ENCODE measurements around the gene PIK3CG.
"Not testable (repeated sequence)": the region's sequence is repeated elsewhere in the genome, so short reads cannot be mapped to it uniquely, and the experiment has no call there.

Gene PIK3CG

DNA sequence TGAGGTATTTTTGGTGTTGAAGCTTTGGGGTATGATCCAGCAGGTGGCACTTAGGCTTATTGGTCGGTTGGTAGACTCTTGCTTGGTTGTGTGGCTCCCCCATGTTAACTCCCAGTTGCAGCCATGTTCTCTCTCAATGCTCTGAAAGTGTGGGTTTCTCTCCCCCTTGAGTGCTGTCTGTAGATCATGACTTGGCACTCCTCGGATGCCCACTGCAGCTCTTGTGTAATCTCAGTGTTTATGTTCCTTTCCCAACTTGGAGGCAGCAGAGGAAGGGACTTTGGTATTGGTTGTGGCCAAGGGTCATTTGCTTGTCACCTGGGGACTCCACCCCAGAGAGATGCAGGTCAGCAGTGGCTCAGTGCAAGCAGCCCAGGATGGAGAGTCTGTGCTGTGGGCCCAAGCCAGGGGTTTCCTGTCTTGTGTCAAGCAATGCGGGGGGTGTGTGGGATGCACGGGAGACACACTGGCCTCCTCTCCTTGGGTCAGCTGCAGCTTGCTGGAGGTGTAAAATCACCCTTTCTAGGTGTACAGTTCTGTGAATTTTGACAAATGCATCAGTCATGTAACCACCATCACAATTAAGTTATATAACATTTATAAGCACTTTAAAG, 36.9 kb downstream of the PIK3CG start:
- Histone ChIP-seq H3K27ac (ENCODE audit: low read depth, low read length) (no peak overlapping the region), H3K4me1 (ENCODE audit: control insufficient read depth in 5 of 5, insufficient read depth in 5 of 5, low read length in 5 of 5) (peaks cover 0 to 6% (median 0%) of the 10 kb centered on the region in 5 donors), H3K4me3 (ENCODE audit: low read depth in 1 of 5, low read length in 5 of 5) (no peak overlapping the region), H3K9me3 (ENCODE audit: control insufficient read depth in 5 of 5, low read length in 5 of 5) (no peaks in the 10 kb centered on the region), H3K9ac (ENCODE audit: low read length in 5 of 5) (no peak overlapping the region), H3K27me3 (ENCODE audit: control insufficient read depth in 5 of 5, insufficient read depth in 4 of 5, low read length in 5 of 5) (no peaks in the 10 kb centered on the region), H3K36me3 (ENCODE audit: control insufficient read depth in 5 of 5, insufficient read depth in 5 of 5, low read length in 5 of 5) (peaks cover 0 to 10% (median 0%) of the 10 kb centered on the region in 5 donors)

DNA sequence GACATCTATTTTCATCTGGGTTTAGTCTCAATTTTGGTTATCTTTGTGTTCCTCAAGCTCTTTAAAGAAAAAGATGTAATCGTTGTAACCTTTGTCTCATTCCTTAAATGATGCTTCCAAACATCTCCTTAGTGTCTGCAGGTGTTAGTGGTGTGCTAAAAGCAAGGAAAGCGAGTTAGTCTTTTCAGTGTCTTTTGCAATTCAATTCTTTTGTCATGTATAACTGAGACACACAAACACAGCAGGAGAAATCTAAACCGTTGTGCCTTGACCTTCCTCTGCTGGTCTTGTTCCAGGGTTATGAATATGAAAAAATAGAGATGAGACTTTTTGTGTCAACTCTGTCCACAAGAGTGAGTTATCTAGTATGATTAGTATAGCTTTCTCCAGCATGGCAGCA, 40.7 kb downstream of the PIK3CG start:
- peaks cover 0 to 10% (median 0%) of the 10 kb centered on the region in 5 donors for H3K36me3 ChIP-seq (ENCODE audit: control insufficient read depth in 5 of 5, insufficient read depth in 5 of 5, low read length in 5 of 5)

DNA sequence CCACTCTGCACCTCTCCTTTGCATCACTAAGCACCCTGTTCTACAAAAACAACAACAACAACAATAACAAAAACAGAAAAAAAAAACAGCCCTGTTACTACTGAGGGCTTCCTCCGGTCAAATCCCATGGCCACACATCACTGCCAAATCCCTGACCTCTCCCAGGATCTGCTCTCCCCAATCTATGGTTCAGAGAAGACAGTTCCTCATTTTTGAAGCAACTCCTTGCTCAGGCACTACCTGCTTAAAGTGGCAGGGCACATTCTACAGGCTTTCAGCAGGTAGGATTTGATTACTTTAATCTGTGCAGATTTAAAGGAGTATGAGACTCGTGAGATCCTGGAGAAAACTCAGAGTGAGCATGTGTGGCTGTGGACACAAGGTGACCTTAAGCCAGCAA, 46.9 kb downstream of the PIK3CG start:
- Histone ChIP-seq H3K27ac (ENCODE audit: low read depth, low read length) (no peak overlapping the region), H3K9me3 (ENCODE audit: control insufficient read depth in 5 of 5, low read length in 5 of 5) (no peaks in the 10 kb centered on the region), H3K27me3 (ENCODE audit: control insufficient read depth in 5 of 5, insufficient read depth in 4 of 5, low read length in 5 of 5) (no peaks in the 10 kb centered on the region), H3K9ac (ENCODE audit: low read length in 5 of 5) (no peak overlapping the region), H3K4me3 (ENCODE audit: low read depth in 1 of 5, low read length in 5 of 5) (no peak overlapping the region), H3K4me1 (ENCODE audit: control insufficient read depth in 5 of 5, insufficient read depth in 5 of 5, low read length in 5 of 5) (peaks cover 0 to 2% (median 0%) of the 10 kb centered on the region in 5 donors), H3K36me3 (ENCODE audit: control insufficient read depth in 5 of 5, insufficient read depth in 5 of 5, low read length in 5 of 5) (no peaks in the 10 kb centered on the region)

More for the DNA sequence above, 40.7 kb downstream of the PIK3CG start:
- Histone ChIP-seq H3K9me3 (ENCODE audit: control insufficient read depth in 5 of 5, low read length in 5 of 5) (no peaks in the 10 kb centered on the region), H3K9ac (ENCODE audit: low read length in 5 of 5) (no peak overlapping the region), H3K4me1 (ENCODE audit: control insufficient read depth in 5 of 5, insufficient read depth in 5 of 5, low read length in 5 of 5) (peaks cover 0 to 6% (median 0%) of the 10 kb centered on the region in 5 donors), H3K27me3 (ENCODE audit: control insufficient read depth in 5 of 5, insufficient read depth in 4 of 5, low read length in 5 of 5) (no peaks in the 10 kb centered on the region), H3K27ac (ENCODE audit: low read depth, low read length) (no peak overlapping the region), H3K4me3 (ENCODE audit: low read depth in 1 of 5, low read length in 5 of 5) (no peak overlapping the region)

DNA sequence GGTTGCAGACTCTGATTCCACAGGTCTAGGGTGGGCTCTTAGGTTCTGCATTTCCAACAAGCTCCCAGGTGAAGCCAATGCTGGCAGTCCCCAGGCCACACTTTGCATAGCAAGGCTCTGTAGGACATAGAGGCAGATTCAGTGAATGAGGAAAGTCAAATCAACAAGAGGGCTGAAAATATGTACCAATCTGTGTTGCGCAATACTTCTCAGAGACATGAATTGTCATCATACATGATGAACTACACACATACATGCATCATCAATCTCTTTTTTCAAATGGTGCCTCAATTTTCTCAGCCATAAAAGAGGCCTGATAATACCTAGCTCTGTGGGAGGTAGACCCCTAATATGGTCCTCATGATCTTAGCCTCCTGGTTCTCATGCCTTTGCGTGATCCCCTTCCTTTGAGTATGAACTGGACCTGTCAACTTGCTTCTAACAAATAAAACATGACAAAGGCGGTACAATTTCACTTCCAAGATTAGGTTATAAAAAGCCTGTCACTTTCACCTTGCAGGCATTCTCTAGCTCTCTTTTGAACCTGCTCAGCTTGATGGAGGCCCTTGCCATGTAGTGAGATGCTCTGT, 49.0 kb downstream of the PIK3CG start:
- no peak overlapping the region for H3K9ac ChIP-seq (ENCODE audit: low read length in 5 of 5)
- peaks cover 0 to 2% (median 0%) of the 10 kb centered on the region in 5 donors for H3K4me1 ChIP-seq (ENCODE audit: control insufficient read depth in 5 of 5, insufficient read depth in 5 of 5, low read length in 5 of 5)
- no peak overlapping the region for H3K4me3 ChIP-seq (ENCODE audit: low read depth in 1 of 5, low read length in 5 of 5)
- H3K27me3 ChIP-seq (ENCODE audit: control insufficient read depth in 5 of 5, insufficient read depth in 4 of 5, low read length in 5 of 5), result no peaks in the 10 kb centered on the region
- no peaks in the 10 kb centered on the region for H3K36me3 ChIP-seq (ENCODE audit: control insufficient read depth in 5 of 5, insufficient read depth in 5 of 5, low read length in 5 of 5)
- H3K9me3 ChIP-seq (ENCODE audit: control insufficient read depth in 5 of 5, low read length in 5 of 5), result no peaks in the 10 kb centered on the region
- no peak overlapping the region for H3K27ac ChIP-seq (ENCODE audit: low read depth, low read length)

DNA sequence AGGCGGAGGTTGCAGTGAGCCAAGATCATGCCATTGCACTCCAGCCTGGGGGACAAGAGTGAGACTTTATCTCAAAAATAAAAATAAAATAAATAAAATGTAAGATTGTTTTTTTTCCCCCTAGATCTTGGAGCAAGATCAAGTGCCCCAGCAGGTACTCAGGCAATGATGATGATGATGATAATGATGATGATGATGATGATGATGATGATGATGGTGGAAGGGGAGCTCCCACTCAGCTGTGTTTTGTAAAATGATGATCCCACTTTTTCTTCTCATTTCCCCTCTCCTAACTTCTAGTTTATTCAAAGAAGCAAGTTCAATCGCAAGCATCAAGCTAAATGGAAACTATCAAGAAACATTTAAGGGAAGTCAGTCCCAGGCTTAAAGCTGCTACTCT, 50.3 kb downstream of the PIK3CG start:
- Histone ChIP-seq H3K27ac (ENCODE audit: low read depth, low read length) (no peak overlapping the region), H3K9me3 (ENCODE audit: control insufficient read depth in 5 of 5, low read length in 5 of 5) (no peaks in the 10 kb centered on the region), H3K4me3 (ENCODE audit: low read depth in 1 of 5, low read length in 5 of 5) (no peak overlapping the region), H3K4me1 (ENCODE audit: control insufficient read depth in 5 of 5, insufficient read depth in 5 of 5, low read length in 5 of 5) (peaks cover 0 to 2% (median 0%) of the 10 kb centered on the region in 5 donors), H3K27me3 (ENCODE audit: control insufficient read depth in 5 of 5, insufficient read depth in 4 of 5, low read length in 5 of 5) (no peaks in the 10 kb centered on the region), H3K36me3 (ENCODE audit: control insufficient read depth in 5 of 5, insufficient read depth in 5 of 5, low read length in 5 of 5) (no peaks in the 10 kb centered on the region), H3K9ac (ENCODE audit: low read length in 5 of 5) (no peak overlapping the region)

DNA sequence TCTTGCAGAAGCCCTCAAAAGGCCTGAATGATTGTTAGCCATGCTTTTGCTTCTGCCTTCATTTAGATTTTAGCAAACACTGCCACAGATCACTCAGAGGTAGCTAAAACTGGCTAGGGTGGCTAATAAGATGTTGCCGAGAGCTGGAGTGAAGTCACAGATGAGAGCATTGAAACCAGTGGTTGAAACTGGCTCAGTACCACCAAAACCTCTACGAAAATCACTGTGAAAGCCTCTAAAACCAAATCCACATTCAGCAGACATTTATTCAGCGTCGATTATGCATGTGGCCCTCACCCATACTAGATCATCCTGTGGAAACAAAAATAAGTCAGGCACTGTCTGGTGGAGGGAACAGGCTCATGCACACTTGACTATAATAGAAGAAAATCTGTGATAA, 50.8 kb downstream of the PIK3CG start:
- Histone ChIP-seq H3K4me3 (ENCODE audit: low read depth in 1 of 5, low read length in 5 of 5) (no peak overlapping the region), H3K36me3 (ENCODE audit: control insufficient read depth in 5 of 5, insufficient read depth in 5 of 5, low read length in 5 of 5) (no peaks in the 10 kb centered on the region), H3K4me1 (ENCODE audit: control insufficient read depth in 5 of 5, insufficient read depth in 5 of 5, low read length in 5 of 5) (peaks cover 0 to 2% (median 0%) of the 10 kb centered on the region in 5 donors), H3K9me3 (ENCODE audit: control insufficient read depth in 5 of 5, low read length in 5 of 5) (no peaks in the 10 kb centered on the region), H3K9ac (ENCODE audit: low read length in 5 of 5) (no peak overlapping the region), H3K27ac (ENCODE audit: low read depth, low read length) (no peak overlapping the region), H3K27me3 (ENCODE audit: control insufficient read depth in 5 of 5, insufficient read depth in 4 of 5, low read length in 5 of 5) (no peaks in the 10 kb centered on the region)

DNA sequence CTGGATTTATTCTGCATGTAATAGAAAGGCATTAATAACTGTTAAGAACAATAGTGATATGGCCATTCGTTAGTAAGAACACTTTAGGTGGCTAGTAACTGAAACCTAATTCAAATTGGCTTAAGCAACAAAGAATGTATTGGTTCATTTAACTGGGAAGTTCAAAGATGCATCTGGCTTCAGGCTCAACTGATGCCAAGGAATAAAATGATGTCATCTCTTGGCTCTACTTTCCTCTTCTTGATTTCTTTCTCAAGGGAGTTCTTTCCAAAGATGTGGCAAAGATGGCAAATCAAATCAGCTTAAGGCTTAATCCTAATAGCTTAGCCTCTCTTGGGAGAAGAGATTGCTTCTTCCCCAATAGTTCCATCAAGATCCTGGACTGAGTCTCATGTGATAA, 51.6 kb downstream of the PIK3CG start:
- no peaks in the 10 kb centered on the region for H3K36me3 ChIP-seq (ENCODE audit: control insufficient read depth in 5 of 5, insufficient read depth in 5 of 5, low read length in 5 of 5)
- peaks cover 0 to 2% (median 0%) of the 10 kb centered on the region in 5 donors for H3K4me1 ChIP-seq (ENCODE audit: control insufficient read depth in 5 of 5, insufficient read depth in 5 of 5, low read length in 5 of 5)
- no peaks in the 10 kb centered on the region for H3K27me3 ChIP-seq (ENCODE audit: control insufficient read depth in 5 of 5, insufficient read depth in 4 of 5, low read length in 5 of 5)
- H3K4me3 ChIP-seq (ENCODE audit: low read depth in 1 of 5, low read length in 5 of 5), result no peak overlapping the region
- no peaks in the 10 kb centered on the region for H3K9me3 ChIP-seq (ENCODE audit: control insufficient read depth in 5 of 5, low read length in 5 of 5)
- H3K9ac ChIP-seq (ENCODE audit: low read length in 5 of 5), result no peak overlapping the region
- no peak overlapping the region for H3K27ac ChIP-seq (ENCODE audit: low read depth, low read length)

DNA sequence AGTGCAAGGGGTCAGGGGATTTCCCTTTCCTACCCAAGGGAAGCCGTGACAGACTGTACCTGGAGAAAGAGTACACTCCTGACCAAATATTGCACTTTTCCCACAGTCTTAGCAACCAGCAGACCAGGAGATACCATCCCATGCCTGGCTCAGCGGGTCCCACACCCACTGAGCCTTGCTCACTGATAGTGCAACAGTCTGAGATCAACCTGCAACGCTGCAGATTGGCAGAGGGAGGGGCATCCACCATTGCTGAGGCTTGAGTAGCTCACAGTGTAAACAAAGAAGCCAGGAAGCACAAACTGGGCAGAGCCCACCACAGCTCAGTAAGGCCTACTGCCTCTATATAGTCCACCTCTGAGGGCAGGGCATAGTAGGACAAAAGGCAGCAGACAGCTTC, 53.9 kb downstream of the PIK3CG start:
- Histone ChIP-seq H3K36me3 (ENCODE audit: control insufficient read depth in 5 of 5, insufficient read depth in 5 of 5, low read length in 5 of 5) (no peaks in the 10 kb centered on the region), H3K4me3 (ENCODE audit: low read depth in 1 of 5, low read length in 5 of 5) (no peak overlapping the region), H3K4me1 (ENCODE audit: control insufficient read depth in 5 of 5, insufficient read depth in 5 of 5, low read length in 5 of 5) (peaks cover 0 to 2% (median 0%) of the 10 kb centered on the region in 5 donors), H3K27me3 (ENCODE audit: control insufficient read depth in 5 of 5, insufficient read depth in 4 of 5, low read length in 5 of 5) (no peaks in the 10 kb centered on the region), H3K9ac (ENCODE audit: low read length in 5 of 5) (no peak overlapping the region), H3K9me3 (ENCODE audit: control insufficient read depth in 5 of 5, low read length in 5 of 5) (no peaks in the 10 kb centered on the region), H3K27ac (ENCODE audit: low read depth, low read length) (no peak overlapping the region)

DNA sequence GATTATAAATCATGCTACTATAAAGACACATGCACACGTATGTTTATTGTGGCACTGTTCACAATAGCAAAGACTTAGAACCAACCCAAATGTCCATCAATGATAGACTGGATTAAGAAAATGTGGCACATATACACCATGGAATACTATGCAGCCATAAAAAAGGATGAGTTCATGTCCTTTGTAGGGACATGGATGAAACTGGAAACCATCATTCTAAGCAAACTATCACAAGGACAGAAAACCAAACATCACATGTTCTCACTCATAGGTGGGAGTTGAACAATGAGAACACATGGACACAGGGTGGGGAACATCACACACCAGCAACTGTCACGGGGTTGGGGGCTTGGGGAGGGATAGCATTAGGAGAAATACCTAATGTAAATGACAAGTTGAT, 59.4 kb downstream of the PIK3CG start:
- H3K4me1 ChIP-seq (ENCODE audit: control insufficient read depth in 5 of 5, insufficient read depth in 5 of 5, low read length in 5 of 5); H3K27ac ChIP-seq (ENCODE audit: low read depth, low read length); H3K27me3 ChIP-seq (ENCODE audit: control insufficient read depth in 5 of 5, insufficient read depth in 4 of 5, low read length in 5 of 5); H3K9ac ChIP-seq (ENCODE audit: low read length in 5 of 5); H3K9me3 ChIP-seq (ENCODE audit: control insufficient read depth in 5 of 5, low read length in 5 of 5); H3K36me3 ChIP-seq (ENCODE audit: control insufficient read depth in 5 of 5, insufficient read depth in 5 of 5, low read length in 5 of 5); H3K4me3 ChIP-seq (ENCODE audit: low read depth in 1 of 5, low read length in 5 of 5): not testable (repeated sequence)

DNA sequence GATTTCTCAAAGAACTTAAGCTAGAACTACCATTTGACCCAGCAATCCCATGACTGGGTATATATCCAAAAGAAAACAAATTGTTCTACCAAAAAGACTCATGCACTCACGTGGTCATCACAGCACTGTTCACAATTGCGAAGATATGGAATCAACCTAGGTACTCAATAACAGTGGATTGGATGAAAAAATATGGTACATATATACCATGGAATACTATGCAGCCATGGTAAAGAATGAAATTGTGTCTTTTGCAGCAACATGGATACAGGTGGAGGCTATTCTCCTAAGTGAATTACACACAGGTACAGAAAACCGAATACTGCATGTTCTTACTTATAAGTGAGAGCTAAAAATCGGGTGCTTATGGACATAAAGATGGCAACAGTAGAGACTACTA, 61.8 kb downstream of the PIK3CG start:
- H3K27ac ChIP-seq (ENCODE audit: low read depth, low read length), result no peak overlapping the region
- no peaks in the 10 kb centered on the region for H3K27me3 ChIP-seq (ENCODE audit: control insufficient read depth in 5 of 5, insufficient read depth in 4 of 5, low read length in 5 of 5)
- no peaks in the 10 kb centered on the region for H3K36me3 ChIP-seq (ENCODE audit: control insufficient read depth in 5 of 5, insufficient read depth in 5 of 5, low read length in 5 of 5)
- H3K9ac ChIP-seq (ENCODE audit: low read length in 5 of 5), result no peak overlapping the region
- no peaks in the 10 kb centered on the region for H3K4me1 ChIP-seq (ENCODE audit: control insufficient read depth in 5 of 5, insufficient read depth in 5 of 5, low read length in 5 of 5)
- H3K4me3 ChIP-seq (ENCODE audit: low read depth in 1 of 5, low read length in 5 of 5), result no peak overlapping the region
- H3K9me3 ChIP-seq (ENCODE audit: control insufficient read depth in 5 of 5, low read length in 5 of 5), result no peaks in the 10 kb centered on the region
